Stimulated activated CD4-positive, alpha-beta T cell treated with anti-CD3 and anti-CD28 coated beads, Interleukin-4, amount 100 ng/mL, for 4 hours (primary cell): ENCODE measurements around the gene PKMYT1.

ENCODE experiments used
- DNase-seq, 2 experiments: peaks; one replicate each; pipeline ENCODE4 v3.0.0-alpha.2; 2020

Gene PKMYT1

DNA sequence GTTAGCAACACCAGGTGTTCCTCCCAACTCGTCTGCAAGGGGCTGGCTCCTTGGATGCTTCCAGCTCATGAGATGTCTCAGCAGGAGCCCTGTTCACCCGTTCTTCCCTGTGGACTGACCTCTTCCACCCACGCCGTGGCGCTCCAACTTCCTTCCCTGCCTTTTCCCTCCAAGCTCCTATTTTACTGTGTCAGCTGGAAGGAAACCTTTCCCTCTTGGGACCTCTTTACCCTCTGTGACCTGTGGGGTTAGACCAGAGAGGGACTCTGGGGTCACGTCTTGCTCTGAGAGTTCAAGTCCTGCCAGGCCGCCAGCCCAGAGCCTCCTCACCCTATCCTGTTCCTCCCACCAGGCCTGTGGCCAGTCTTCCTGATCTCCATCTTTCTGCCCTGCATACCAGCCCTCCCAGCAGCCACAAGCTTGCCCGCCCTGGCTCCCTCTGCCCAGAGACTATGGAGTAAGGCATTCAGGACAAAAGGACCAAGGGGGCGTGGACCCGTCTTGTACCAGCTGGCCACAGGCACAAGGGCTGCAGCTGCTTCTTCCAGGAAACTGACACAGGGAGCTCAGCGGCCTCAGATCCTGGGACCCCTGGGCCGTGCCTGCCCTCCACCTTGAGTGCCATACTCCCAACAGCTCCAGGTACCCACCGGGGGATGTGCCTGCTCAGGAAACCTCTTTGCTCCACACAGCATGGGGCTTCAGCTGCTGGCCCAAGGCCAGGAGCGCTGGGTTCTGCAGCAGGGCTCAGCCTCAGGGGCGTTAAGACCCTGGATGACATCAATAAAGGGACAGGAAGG is 8.1 kb downstream of the PKMYT1 start:
- DNase-seq = no peak

DNA sequence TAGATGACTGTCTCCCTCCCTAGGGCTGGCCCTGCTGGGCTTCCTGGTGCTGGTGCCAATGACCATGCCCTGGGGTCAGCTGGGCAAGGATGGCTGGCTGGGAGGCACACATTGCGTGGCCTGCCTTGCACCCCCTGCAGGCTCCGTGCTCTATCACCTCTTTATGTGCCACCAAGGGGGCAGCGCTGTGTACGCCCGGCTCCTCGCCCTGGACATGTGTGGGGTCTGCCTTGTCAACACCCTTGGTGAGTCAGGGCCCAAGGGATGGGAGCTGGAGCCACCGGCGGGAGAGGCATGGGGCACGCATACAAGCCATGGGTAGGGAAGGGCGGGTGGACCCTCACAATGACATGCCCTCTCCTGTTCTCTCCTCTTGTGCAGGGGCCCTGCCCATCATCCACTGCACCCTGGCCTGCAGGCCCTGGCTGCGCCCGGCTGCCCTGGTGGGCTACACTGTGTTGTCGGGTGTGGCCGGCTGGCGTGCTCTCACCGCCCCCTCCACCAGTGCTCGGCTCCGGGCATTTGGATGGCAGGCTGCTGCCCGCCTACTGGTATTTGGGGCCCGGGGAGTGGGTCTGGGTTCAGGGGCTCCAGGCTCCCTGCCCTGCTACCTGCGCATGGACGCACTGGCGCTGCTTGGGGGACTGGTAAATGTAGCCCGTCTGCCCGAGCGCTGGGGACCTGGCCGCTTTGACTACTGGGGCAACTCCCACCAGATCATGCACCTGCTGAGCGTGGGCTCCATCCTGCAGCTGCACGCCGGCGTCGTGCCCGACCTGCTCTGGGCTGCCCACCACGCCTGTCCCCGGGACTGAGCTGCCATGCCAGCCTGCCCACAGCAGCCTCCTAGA is 8.9 kb downstream of the PKMYT1 start:
- no peak for DNase-seq

DNA sequence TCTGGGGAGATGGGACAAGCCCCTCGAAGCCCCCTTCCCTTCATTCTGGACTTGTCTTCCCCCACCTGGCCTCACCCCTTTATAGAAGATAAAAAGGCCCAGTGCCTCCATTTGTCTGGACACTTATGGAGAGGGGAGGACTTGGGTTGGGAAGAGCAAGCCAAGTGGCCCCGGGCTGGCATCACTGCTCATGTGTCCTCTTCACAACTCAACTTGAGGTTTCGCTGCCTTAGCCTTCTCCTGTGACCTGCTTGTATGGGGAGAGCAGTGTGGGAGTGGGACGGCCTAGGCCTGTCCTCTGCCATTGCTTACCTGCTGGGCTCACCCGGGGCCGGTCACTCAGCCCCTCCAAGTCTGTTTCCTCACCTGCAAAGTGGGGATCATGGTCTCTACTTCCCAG is 9.7 kb downstream of the PKMYT1 start:
- no peak for DNase-seq

DNA sequence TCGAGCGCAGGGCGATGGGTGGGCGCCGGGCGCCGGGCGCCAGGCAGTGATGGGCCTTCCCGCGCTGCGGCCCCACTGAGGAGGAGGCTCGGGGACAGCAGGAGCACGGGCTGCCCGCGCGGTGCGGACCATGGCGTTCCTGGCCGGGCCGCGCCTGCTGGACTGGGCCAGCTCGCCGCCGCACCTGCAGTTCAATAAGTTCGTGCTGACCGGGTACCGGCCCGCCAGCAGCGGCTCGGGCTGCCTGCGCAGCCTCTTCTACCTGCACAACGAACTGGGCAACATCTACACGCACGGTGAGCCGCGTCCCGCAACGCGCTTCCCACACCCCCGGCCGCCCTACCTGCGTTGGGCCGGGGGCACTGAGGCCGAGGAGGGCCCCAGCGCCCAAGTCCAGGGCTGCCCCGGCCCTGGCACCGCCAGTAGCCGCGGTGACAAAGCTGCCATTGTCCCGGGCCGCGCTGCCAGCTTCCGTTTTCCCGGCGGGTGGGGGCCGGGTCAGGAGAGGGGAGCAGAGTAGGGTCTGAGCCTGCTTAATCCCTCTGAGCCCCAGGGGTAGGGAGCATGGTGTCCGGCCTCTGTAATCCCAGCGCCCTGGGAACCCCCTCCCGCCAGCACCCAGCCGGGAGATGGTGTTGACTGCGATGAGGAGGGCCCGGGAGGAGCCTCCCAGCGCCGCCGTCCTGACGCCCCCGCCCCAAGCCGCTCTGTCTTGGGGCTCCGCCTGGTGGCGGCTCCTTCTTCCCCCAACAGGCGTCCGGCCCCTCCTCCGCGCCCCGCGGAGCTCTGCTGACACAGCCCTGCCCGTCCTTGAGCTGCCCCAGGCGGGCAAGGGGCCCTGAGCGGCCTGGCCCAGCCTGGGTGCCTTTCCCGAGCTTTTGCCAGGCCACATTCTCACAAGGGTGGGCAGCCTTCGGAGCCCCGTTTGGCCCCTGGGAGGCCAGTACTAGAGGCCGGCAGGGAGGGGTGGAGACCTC is 10.4 kb downstream of the PKMYT1 start:
- DNase-seq = peak; percentile 67 to 71

DNA sequence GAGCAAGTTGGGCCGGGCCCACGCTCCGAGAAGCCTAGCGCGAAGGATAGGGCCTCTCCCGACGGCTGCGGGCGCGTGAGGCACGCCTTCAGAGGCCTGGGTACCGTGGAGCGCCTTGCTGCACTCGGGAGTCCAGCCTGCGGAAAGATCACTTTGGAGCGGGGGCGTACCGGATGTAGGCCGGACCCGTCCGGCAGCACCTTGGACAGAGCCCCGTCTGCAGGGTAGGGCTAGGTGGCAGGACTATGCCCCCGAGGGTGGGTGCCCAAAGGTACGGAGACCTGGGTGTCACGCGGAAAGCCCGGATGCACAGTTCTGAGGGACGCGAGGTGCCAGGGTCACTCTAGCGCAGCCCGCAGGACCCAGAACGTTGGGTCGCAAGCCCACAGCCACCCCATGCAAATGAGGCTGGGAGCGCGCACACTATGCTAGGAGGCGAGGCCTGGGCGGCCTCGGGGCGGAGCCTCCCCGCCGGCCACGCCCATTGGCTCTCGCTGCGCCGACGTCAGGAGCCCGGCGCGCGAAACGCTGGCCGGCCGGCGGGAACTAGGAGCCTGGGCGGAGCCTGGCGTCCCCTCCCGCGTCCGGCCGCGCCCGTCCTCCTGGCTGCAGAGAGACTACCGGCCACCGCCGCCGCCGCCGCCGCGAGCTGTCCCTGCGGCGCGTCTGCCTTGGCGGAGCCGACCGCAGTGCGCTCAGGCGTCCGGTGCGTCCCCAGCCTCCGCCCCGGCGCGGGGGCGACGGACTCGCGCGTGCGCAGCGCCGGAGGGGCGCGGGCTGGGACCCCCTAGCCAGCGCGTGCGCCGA is 11.3 kb downstream of the PKMYT1 start, which contains the start of gene PAQR4:
TSS of gene PAQR4 (plus strand) at position 611 of the 807 bp plus-strand sequence. CDS start 327 bp downstream, outside the sequence.
- peak; percentile 66 to 79 for DNase-seq

DNA sequence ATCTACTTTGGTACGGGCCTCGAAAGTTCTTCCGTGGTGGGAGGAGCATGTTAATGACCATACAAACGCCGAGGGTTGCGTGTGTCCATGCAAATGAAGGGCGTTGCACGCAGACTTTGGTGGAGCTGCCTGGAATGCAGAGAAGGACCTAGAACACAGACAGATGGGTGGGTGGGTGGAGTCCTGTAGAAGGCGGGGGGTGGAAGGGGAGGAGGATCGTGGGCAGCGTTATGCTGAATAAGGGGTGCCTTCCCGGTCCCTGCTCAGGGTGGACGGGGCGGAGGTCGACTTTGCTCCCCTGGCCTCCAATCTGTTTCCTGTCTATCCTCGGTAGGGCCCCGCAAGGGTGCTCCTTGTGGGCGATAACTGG is 11.9 kb downstream of the PKMYT1 start:
- no peak for DNase-seq

DNA sequence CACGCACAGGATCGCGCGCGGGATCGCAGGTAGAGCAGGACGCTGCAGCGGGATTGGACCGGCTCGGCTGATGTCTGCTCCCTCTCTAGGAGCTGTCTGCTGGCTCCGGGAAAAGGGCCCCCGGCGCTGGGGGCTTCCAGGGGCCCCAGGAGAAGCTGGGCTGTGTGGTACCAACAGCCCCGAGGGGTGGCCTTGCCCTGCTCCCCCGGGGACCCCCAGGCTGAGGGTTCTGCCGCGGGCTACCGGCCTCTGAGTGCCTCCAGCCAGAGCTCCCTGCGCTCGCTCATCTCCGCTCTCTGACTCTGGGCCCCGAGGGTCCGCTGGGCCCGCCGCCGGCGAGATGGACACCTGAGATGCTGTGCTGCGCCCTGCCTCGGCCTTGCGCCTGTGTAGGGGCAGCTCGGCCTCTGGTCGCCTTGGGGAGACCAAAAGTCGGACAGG is 12.5 kb downstream of the PKMYT1 start:
- no peak for DNase-seq

DNA sequence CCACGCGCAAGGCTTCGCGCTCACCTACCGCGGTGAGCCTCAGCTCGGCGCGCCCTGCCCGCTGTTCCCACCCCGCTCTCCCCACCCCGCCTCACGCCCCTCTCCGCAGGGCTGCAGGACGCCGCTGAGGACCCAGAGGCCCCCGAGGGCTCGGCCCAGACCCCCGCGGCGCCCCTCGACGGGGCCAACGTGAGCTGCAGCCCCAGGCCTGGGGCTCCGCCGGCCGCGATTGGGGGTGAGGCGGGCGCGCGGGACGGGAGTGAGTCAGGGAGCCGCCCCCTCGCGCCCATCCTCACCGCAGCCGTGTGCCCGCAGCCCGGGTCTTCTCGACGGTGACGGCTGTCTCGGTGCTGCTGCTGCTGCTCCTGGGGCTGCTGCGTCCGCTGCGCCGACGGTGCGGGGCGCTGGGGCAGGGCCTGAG is 13.0 kb downstream of the PKMYT1 start:
- DNase-seq = peak in 1 of 2 experiments; percentile 17

DNA sequence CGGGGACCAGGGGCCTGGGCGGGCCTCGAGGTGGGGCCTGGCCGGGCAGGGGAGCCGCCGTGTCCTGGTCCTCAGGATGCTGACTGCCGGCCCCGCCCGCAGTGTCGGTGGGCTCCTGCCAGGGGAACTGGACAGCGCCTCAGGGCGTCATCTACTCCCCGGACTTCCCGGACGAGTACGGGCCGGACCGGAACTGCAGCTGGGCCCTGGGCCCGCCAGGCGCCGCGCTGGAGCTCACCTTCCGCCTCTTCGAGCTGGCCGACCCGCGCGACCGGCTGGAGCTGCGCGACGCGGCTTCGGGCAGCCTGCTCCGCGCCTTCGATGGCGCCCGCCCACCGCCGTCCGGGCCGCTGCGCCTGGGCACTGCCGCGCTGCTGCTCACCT is 13.4 kb downstream of the PKMYT1 start:
- no peak for DNase-seq

DNA sequence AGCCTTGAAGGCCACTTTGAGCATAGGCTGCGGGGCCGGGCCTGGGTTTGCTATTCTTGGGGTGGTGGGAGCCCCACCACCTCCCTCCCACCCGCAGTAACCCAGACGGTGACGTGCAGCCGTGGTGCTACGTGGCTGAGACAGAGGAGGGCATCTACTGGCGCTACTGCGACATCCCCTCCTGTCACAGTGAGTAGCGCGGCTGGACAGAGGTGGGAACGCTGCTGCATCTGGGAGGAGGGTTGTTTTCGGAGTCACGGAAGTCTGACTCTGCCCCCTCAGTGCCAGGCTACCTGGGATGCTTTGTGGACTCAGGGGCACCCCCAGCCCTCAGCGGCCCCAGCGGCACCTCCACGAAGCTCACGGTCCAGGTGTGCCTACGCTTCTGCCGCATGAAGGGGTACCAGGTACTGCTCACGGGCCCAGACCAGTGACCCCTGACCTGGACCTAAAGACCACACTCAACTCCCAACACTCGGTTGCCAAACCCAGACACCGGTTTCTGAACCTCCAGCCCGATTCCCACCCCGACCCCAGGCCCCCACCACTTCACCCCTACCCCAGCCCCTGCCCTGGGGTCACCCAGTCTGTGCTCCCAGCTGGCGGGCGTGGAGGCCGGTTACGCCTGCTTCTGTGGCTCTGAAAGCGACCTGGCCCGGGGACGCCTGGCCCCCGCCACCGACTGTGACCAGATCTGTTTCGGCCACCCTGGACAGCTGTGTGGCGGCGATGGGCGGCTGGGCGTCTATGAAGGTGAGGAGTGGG is 14.0 kb downstream of the PKMYT1 start:
- no peak for DNase-seq

DNA sequence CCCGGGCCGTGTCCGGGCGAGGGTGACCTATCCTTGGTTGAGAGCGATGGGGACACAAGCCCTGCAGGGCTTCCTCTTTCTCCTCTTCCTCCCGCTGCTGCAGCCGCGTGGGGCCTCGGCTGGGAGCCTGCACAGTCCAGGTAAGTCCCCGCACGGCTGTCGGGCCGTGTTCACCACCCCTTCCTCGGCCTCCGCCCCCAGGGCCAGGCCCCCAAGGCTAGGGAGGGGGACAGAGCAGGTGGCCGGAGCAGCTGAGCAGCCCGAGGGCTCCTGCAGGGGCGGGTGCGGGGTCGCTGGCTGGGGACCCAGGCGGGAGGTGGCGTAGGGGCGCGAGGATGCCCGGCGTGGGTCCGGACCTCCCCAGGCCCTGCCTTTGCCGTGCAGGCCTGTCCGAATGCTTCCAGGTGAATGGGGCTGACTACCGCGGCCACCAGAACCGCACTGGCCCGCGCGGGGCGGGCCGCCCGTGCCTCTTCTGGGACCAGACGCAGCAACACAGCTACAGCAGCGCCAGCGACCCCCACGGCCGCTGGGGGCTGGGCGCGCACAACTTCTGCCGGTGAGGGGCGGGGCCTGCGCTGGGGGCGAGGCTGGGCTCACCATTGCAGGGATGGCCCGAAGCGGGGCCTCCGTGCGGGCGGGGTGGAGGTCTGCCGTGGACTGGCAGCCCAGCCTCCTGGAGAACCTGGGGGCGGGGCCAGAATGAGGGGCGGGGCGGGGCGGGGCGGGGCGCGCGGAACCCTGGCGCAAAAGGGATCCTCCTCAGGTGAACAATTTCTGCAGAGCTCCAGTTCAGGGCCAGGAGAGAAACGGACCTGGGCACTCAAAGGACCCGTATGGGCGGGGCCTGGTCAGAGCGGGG is 15.5 kb downstream of the PKMYT1 start:
- DNase-seq = peak; percentile 46 to 54

DNA sequence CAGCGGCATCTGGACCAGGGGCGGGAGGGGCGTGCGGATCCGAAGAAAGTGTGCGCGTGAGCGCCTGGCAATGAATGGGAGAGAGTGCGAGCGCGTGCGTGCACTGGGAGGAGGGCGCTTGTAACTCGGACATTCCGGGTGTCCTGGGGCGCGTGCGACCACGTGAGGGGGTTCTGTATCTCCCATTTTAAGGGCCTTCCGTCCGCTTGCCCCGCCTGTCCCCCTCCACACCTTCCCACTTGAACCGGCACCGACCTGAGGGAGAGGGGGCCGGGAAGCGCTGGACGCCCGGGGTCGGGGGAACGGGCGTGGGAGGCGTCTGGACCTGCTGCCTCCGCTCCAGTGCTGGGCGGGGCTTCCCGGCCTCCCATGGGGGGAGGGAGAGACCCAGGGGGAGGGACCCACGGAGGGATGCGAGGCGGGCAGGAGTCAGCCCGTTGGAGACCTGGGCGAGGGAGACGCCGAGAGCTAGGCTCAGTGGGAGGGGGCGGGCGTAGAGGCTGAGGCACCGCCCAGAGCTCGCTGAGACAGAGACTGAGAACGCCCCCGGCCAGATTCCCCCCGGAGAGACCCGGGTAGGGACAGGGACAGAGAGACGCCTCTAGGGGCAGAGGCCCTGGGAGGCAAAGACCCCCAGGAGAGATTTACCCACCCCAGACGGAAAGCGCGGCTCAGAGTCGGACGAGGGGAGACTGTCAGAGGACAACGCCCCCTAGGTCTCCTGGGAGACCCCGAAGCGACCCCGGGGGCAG is 16.3 kb downstream of the PKMYT1 start, which contains the start of gene KREMEN2:
TSS of gene KREMEN2 (plus strand) at position 553 of the 752 bp plus-strand sequence. CDS start 246 bp downstream, outside the sequence.
- DNase-seq = peak; percentile 48 to 58

DNA sequence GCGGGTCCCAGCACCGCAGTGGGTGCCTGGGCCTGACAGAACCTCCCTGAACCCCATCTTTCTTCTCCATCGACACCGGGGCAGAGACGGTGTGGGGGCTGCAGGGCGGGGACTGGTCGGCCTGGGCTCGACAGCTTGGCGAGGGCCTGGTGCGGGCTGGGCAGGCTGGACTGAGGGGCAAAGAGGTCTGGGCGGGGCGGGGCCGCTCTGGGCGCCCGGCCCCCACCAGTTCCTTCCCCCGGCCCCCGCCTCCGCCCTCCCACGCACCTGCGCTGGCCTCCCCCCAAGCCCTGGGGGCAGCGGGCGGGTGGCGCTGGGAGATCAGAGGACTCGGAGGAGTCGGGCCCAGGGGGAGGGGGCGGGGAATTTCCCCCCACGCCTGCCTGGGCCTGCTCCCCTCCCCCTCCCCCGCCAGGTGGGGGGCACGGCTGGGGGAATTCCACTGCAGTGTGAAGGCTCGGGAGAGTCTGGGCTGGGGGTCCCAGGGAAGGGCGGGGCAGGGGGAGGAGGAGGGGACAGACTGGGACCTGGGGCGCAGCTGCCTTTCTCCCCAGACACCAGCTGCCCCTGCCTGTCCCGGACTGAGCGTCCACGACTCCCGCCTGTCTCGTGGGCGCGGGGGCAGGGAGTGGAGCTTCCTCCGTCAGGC is 17.0 kb downstream of the PKMYT1 start:
- DNase-seq = peak in 1 of 2 experiments; percentile 69

DNA sequence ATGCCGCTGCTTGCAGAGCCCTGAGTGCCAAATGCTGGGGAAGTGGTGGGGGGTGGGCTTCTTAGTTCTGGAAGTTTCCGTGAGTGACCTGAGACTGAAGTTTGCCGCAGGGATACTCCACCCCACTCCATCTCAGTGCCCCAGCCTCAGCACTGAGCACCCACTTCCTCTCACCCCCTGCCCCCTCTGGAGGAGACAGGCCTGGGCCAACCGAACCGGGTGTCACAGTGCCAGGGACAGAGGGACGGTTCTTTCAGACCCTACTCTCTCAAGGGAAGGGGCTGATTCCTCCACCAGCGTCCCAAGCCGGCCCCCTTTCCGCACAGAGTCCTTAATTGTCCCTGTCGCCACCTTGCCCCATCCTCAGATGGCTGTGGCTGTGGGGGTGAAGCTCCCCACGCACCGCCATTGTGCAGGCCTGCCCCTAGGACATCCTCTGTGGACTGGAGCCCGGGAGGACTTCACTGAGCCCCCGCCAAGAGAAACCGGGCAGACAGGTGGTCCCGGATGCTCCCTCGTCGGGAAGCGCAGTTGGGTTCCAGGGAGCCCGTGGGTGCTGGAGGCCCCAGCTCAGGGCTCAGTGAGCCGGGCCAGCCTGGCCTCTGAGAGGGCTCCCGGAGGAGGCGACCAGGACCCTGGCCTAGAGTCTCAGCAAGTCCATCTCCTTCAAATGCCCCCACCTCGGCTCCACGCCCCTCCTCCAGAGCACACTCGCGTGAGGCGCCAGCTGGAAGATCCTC is 17.7 kb downstream of the PKMYT1 start:
- no peak for DNase-seq

DNA sequence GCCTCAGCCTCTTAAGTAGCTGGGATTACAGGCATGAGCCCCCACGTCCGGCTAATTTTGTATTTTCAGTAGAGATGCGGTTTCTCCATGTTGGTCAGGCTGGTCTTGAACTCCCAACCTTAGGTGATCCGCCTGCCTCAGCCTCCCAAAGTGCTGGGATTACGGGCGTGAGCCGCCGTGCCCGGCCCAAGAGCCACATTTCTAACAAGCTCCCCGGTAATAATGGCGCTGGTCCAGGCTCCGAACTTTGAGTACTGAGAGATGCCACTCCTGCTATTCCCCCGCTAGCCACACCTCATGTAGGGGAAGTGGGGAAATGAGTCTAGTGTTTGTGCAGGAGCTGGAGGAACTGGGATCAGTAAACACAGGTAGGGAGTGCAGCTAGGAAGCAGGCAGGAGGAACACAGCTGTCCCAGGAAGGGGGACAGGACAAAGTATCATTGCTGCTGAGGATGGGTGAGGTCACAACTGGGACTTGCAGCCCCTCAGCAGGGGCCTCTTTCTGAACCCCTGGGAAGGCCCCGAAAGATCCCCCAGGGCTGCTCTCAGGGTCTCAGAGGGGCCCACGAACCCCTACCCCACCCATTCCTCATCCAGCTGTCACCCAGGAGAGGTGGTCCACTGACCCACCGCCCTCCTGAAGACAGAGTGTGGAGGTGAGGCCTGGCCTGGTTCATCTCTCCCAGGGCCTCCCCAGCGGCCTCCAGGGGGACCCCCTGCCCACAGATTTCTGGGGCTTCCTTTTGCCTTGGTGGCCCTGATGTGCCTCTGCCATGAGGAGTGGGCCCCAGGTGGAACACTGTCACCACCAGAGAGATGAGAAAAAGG is 19.8 kb downstream of the PKMYT1 start:
- no peak for DNase-seq

DNA sequence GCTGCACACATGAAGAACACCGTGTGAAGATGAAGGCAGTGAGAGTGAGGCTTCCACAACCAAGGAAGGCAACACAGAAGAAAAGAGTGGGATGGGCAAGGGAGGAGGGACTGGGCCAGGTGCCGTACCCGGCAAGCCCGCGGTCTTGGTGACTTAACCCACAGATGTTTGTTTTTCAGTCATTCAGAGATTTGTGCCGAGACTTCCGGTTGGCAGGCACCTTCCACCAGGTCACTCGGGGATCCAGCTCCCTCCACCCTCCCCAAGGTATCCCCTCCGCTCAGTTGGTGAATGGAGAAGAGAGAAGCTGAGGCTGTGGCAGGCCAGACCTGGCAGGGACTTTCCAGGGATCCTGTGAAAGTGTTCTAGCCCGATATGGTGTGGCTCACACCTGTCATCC is 21.0 kb downstream of the PKMYT1 start:
- no peak for DNase-seq

DNA sequence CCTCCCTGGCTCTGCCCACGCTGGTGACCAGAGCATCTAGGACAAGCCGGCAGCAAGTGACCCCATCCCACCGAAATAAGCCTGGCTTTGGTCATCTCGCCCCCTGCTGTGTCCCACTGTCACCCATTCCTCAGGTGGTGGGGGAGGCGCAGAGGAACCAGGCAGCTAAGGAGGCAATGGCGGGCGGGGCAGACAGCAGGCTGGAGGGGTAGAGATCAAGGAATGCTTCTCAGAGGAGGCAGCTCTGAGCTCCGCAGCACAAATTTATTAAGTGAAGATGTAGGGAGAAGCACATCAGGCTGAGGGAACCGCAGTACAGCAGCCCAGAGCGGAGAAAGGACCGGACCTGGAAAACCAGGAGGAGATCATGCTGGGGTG is 23.7 kb downstream of the PKMYT1 start:
- no peak for DNase-seq
